C4-2B (cell line): ENCODE measurements around the gene MFAP2.

Experiments used
- ZFX ChIP-seq: fragments of 450-650 bp; IDR thresholded peaks from 2 replicates; pipeline ENCODE4 v1.6.1; 2017
- TF ChIP-seq, protein P1 (sequence below): fragments of 450-650 bp; conservative IDR thresholded peaks from 2 replicates; pipeline ENCODE4 v1.5.1; 2017; ENCODE audit warnings: mild to moderate bottlenecking

DNA sequence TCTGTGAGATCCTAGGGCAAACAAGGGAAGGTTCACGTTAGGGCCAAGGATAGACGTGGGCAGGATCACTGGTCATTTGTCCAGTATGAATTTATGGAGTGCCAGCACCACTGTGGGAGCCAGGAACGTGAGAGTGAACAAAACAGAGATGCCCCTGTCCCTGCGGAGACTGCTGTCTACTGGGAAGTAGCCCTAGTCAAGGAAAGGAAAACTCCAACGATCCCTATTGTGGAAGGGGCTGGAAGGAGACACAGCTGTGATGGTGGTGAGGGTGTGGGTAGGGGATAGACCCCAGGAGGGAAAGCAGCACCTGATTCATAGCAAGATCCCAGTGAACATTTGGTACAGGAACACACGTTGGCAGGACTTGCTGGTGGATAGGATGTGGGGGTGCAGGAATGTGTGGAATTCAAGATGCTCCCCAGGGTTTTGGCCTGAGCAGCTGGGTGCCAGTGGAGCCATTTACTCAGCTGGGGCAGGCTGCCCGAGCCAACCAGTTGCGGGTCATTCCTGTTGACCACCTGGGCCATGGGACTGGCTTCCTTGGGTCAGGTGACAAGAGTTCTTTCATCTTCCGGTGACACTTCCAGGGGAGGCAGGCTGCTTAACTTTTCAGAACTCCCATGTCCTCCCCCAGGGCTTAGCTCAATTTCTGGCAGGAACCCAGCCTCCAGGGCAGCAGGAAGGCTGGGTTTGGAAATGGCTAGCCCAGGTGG is 32.5 kb upstream of the MFAP2 start:
- TF ChIP-seq, protein P1, sequence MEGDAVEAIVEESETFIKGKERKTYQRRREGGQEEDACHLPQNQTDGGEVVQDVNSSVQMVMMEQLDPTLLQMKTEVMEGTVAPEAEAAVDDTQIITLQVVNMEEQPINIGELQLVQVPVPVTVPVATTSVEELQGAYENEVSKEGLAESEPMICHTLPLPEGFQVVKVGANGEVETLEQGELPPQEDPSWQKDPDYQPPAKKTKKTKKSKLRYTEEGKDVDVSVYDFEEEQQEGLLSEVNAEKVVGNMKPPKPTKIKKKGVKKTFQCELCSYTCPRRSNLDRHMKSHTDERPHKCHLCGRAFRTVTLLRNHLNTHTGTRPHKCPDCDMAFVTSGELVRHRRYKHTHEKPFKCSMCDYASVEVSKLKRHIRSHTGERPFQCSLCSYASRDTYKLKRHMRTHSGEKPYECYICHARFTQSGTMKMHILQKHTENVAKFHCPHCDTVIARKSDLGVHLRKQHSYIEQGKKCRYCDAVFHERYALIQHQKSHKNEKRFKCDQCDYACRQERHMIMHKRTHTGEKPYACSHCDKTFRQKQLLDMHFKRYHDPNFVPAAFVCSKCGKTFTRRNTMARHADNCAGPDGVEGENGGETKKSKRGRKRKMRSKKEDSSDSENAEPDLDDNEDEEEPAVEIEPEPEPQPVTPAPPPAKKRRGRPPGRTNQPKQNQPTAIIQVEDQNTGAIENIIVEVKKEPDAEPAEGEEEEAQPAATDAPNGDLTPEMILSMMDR: no peak
- no peak for TF ChIP-seq ZFX
